Measurements from ENCODE around the gene ARHGAP32. TPM values are rescaled to one million over a fixed set of nuclear protein-coding genes. Genes with fewer than 3 reads are reported as not detected.

ARHGAP32 gene
- polyA plus RNA-seq, 1 of the 3 experiments (the other 2 are of a cell fraction) = 4.8 TPM

DNA sequence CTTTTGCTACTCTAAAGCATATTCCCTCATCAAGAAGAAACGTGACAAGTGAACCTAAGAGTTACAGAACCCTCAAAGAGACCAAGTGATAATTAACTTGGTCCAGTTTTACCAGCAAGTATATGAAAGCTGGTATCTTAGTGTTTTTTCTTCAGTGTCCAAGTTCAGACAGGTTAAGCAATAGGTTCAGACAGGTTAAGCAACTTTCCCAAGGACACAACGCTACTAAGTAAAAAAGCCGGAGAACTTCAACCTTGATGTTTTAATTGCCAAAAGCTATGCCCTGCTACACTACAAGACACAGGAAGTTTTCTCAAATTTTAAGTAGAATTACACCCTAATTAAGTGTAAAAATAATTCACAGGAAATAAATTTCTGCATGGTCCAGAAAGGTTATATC, 30.0 kb upstream of the ARHGAP32 start (continued):
- TF ChIP-seq, protein P1, sequence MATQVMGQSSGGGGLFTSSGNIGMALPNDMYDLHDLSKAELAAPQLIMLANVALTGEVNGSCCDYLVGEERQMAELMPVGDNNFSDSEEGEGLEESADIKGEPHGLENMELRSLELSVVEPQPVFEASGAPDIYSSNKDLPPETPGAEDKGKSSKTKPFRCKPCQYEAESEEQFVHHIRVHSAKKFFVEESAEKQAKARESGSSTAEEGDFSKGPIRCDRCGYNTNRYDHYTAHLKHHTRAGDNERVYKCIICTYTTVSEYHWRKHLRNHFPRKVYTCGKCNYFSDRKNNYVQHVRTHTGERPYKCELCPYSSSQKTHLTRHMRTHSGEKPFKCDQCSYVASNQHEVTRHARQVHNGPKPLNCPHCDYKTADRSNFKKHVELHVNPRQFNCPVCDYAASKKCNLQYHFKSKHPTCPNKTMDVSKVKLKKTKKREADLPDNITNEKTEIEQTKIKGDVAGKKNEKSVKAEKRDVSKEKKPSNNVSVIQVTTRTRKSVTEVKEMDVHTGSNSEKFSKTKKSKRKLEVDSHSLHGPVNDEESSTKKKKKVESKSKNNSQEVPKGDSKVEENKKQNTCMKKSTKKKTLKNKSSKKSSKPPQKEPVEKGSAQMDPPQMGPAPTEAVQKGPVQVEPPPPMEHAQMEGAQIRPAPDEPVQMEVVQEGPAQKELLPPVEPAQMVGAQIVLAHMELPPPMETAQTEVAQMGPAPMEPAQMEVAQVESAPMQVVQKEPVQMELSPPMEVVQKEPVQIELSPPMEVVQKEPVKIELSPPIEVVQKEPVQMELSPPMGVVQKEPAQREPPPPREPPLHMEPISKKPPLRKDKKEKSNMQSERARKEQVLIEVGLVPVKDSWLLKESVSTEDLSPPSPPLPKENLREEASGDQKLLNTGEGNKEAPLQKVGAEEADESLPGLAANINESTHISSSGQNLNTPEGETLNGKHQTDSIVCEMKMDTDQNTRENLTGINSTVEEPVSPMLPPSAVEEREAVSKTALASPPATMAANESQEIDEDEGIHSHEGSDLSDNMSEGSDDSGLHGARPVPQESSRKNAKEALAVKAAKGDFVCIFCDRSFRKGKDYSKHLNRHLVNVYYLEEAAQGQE (IDR thresholded peaks at IDR 0.05; ENCODE audit: low read depth, low read length) = no peak
- TF ChIP-seq EP300 (IDR thresholded peaks at IDR 0.05; ENCODE audit: borderline replicate concordance in 1 of 2, low read depth in 1 of 2, low read length in 1 of 2) = no peak

DNA sequence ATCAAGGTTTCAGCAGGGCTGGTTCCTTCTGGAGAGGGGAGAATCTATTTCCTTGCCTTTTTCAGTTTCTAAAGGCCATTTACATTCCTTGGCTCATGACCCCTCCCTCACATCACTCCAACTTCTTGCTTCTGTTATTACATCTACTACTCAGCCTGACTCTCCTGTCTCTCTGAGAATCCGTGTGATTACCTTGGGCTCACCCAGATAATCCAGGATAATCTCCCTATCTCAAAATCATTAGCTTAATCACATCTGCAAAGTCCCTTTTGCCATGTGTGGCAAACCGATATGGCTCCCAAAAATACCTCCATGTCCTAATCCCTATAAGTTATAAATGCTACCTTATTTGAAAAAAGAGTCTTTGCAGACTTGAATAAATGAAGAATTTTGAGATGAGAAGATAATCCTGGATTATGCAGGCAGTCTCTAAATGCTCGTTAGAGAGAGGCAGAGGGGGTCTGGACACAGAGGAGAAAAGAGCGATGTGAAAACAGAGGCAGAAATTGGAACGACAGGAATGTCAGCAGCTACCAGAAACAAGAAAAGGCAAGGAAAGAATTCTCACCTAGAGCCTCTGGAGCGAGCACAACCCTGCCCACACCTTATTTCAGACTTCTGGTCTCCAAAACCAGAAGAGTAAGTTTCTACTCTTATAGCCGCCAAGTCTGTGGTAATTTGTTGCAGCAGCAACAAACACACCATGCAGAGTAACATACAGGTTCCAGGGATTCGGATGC, 23.6 kb upstream of the ARHGAP32 start:
- H3K9ac ChIP-seq = no peak overlapping the region
- H4K20me1 ChIP-seq (ENCODE audit: insufficient read depth) = no peaks in the 10 kb centered on the region
- ChIA-PET CTCF (interaction anchor here (1.8 kb wide), 1 partner anchor 26 kb away, joined by 4 read pairs; no protein-coding TSS in a partner anchor), POLR2A (no interaction called here)
- no peaks in the 10 kb centered on the region for H3K27me3 ChIP-seq (ENCODE audit: insufficient read depth)
- H3F3A ChIP-seq (replicated peaks; ENCODE audit: insufficient read depth) = no peaks in the 10 kb centered on the region
- 85% methylated on average over 8 of the region's 8 CpGs for WGBS (ENCODE audit: low lambda C conversion rate)
- no peak for DNase-seq
- H3K36me3 ChIP-seq (replicated peaks in 1 of 2; ENCODE audit: control insufficient read depth in 1 of 2, insufficient read depth in 2 of 2, low read length in 1 of 2) = no peaks in the 10 kb centered on the region
- H3K4me3 ChIP-seq (ENCODE audit: low read depth in 2 of 2, low read length in 1 of 2) = no peak overlapping the region
- H3K27ac ChIP-seq (ENCODE audit: low read depth in 2 of 2, low read length in 1 of 2) = no peak overlapping the region
- H3K9me3 ChIP-seq = no peaks in the 10 kb centered on the region
- no peak overlapping the region for H2AFZ ChIP-seq (ENCODE audit: low read depth)
- TF ChIP-seq SMC3 (IDR thresholded peaks at IDR 0.05; ENCODE audit: low read depth, low read length) (no peak), EP300 (IDR thresholded peaks at IDR 0.05; ENCODE audit: borderline replicate concordance in 1 of 2, low read depth in 1 of 2, low read length in 1 of 2) (no peak), FOXJ3 (CRISPR knock-in tag; IDR thresholded peaks at IDR 0.05) (no peak), MXI1 (IDR thresholded peaks at IDR 0.05; ENCODE audit: low read depth, low read length) (no peak), GATA2 (CRISPR knock-in tag; IDR thresholded peaks at IDR 0.05) (no peak), JUND (IDR thresholded peaks at IDR 0.05) (no peak), RFX5 (IDR thresholded peaks at IDR 0.05; ENCODE audit: low read length) (no peak), CHD2 (IDR thresholded peaks at IDR 0.05; ENCODE audit: low read length, partially characterized antibody) (no peak)
- TF ChIP-seq, protein P2, sequence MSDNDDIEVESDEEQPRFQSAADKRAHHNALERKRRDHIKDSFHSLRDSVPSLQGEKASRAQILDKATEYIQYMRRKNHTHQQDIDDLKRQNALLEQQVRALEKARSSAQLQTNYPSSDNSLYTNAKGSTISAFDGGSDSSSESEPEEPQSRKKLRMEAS (IDR thresholded peaks at IDR 0.05; ENCODE audit: low read depth) = no peak
- TF ChIP-seq, protein P3, sequence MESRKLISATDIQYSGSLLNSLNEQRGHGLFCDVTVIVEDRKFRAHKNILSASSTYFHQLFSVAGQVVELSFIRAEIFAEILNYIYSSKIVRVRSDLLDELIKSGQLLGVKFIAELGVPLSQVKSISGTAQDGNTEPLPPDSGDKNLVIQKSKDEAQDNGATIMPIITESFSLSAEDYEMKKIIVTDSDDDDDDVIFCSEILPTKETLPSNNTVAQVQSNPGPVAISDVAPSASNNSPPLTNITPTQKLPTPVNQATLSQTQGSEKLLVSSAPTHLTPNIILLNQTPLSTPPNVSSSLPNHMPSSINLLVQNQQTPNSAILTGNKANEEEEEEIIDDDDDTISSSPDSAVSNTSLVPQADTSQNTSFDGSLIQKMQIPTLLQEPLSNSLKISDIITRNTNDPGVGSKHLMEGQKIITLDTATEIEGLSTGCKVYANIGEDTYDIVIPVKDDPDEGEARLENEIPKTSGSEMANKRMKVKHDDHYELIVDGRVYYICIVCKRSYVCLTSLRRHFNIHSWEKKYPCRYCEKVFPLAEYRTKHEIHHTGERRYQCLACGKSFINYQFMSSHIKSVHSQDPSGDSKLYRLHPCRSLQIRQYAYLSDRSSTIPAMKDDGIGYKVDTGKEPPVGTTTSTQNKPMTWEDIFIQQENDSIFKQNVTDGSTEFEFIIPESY (IDR thresholded peaks at IDR 0.05; ENCODE audit: borderline replicate concordance, low read depth) = no peak
- TF ChIP-seq, protein P1 (IDR thresholded peaks at IDR 0.05; ENCODE audit: low read depth, low read length) = no peak
- TF ChIP-seq, protein P4, sequence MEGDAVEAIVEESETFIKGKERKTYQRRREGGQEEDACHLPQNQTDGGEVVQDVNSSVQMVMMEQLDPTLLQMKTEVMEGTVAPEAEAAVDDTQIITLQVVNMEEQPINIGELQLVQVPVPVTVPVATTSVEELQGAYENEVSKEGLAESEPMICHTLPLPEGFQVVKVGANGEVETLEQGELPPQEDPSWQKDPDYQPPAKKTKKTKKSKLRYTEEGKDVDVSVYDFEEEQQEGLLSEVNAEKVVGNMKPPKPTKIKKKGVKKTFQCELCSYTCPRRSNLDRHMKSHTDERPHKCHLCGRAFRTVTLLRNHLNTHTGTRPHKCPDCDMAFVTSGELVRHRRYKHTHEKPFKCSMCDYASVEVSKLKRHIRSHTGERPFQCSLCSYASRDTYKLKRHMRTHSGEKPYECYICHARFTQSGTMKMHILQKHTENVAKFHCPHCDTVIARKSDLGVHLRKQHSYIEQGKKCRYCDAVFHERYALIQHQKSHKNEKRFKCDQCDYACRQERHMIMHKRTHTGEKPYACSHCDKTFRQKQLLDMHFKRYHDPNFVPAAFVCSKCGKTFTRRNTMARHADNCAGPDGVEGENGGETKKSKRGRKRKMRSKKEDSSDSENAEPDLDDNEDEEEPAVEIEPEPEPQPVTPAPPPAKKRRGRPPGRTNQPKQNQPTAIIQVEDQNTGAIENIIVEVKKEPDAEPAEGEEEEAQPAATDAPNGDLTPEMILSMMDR (IDR thresholded peaks at IDR 0.05) = no peak
- no peaks in the 10 kb centered on the region for H3K9me2 ChIP-seq
- peaks cover 21% of the 10 kb centered on the region for H3K79me2 ChIP-seq (ENCODE audit: insufficient read depth)
- peaks cover 0 to 2% of the 10 kb centered on the region in 2 experiments; a peak in 2 of 4 replicates for H3K4me1 ChIP-seq (ENCODE audit: control insufficient read depth in 1 of 2, insufficient read depth in 2 of 2, low read depth in 1 of 2, low read length in 1 of 2)
- H3K4me2 ChIP-seq = no peak overlapping the region
